Measurements from ENCODE around the gene SMIM15. TPM values are rescaled to one million over a fixed set of nuclear protein-coding genes. Genes with fewer than 3 reads are reported as not detected.

Gene SMIM15
- total RNA-seq, 4 donors from 2014 or later: 6.2 to 17.1 (median 10.4) TPM

DNA sequence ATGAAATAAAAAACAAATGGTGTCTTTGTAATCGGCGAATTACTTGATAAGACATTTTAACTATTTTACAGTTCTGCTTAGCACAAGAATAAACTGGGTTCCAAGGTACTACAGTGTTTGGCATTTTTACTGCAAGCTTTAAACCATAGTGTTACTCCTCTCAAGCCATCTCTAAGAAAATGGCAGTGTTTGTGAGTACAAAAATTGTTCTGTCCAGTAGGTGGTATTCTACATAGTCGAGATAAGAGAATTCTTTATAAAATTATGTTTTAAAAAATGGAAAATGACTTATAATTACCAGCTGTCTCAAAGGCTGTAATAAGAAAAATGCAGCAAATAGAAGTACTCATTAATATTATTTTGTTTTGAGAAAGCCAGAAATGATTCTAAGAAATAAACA, 3.2 kb downstream of the SMIM15 start:
- in situ Hi-C loops (cut with MboI; ENCODE audit: low sequenced_read_pairs in 4 of 4): loop anchor here in 2 of 4 donors (25.0 kb wide), 1 partner anchor 178 kb away; the partner anchor contains the start of gene ZSWIM6 (in 2 of the 2)
- Histone ChIP-seq H3K9me3 (no peaks in the 10 kb centered on the region), H3K36me3 (peaks cover 0 to 11% of the 10 kb centered on the region in 2 donors), H3K27me3 (no peaks in the 10 kb centered on the region), H3K4me1 (peaks cover 14 to 26% of the 10 kb centered on the region in 2 donors), H3K27ac (no peak overlapping the region), H3K4me3 (no peak overlapping the region)
- TF ChIP-seq, protein P1, sequence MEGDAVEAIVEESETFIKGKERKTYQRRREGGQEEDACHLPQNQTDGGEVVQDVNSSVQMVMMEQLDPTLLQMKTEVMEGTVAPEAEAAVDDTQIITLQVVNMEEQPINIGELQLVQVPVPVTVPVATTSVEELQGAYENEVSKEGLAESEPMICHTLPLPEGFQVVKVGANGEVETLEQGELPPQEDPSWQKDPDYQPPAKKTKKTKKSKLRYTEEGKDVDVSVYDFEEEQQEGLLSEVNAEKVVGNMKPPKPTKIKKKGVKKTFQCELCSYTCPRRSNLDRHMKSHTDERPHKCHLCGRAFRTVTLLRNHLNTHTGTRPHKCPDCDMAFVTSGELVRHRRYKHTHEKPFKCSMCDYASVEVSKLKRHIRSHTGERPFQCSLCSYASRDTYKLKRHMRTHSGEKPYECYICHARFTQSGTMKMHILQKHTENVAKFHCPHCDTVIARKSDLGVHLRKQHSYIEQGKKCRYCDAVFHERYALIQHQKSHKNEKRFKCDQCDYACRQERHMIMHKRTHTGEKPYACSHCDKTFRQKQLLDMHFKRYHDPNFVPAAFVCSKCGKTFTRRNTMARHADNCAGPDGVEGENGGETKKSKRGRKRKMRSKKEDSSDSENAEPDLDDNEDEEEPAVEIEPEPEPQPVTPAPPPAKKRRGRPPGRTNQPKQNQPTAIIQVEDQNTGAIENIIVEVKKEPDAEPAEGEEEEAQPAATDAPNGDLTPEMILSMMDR (IDR thresholded peaks at IDR 0.05 in 4 of 5, conservative IDR thresholded peaks at IDR 0.05 in 1 of 5): no peak
- TF ChIP-seq POLR2A (IDR thresholded peaks at IDR 0.05): no peak
- intact Hi-C loops (cut with DNase I; ENCODE audit: low total_unique reads): no loop called here
- DNase-seq (no peak), ATAC-seq (no peak)

- no peak for TF ChIP-seq POLR2A (IDR thresholded peaks at IDR 0.05)
- TF ChIP-seq, protein P1 (IDR thresholded peaks at IDR 0.05 in 4 of 5, conservative IDR thresholded peaks at IDR 0.05 in 1 of 5): no peak
- no peaks in the 10 kb centered on the region for H3K36me3 ChIP-seq
- H3K27me3 ChIP-seq: no peaks in the 10 kb centered on the region
- no peaks in the 10 kb centered on the region for H3K4me1 ChIP-seq
- no peak overlapping the region for H3K4me3 ChIP-seq
- intact Hi-C loops (cut with DNase I; ENCODE audit: low total_unique reads): no loop called here
- in situ Hi-C loops (cut with MboI; ENCODE audit: low sequenced_read_pairs in 4 of 4): loop anchor here in 2 of 4 donors (25.0 kb wide), 1 partner anchor 185 kb away; the partner anchor contains the start of gene ZSWIM6 (in 2 of the 2)
- H3K27ac ChIP-seq: no peak overlapping the region
- ATAC-seq (no peak), DNase-seq (no peak)
- H3K9me3 ChIP-seq: no peaks in the 10 kb centered on the region
These were observed 10.4 kb downstream of the SMIM15 start for GRCh38 chr5:61151893-61152292.

DNA sequence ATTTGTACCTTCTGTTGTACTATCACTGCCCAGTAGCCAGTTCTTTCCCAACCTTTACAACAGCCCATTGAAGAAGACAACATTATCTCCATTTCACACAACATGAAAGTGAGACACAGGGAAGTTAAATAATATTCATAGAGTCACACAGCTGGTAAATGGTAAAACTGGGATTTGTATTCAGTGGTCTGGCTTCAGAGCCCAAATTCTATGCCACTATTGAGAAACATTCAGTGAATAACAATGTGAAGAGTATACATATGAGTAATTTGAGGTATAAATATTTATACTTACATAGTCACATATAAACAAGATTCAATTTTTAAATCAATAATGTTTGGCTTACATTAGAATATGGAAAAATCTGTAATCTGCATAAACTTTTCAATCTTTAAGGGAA, 13.8 kb downstream of the SMIM15 start:
- no peak for TF ChIP-seq POLR2A (IDR thresholded peaks at IDR 0.05)
- TF ChIP-seq, protein P1 (IDR thresholded peaks at IDR 0.05 in 4 of 5, conservative IDR thresholded peaks at IDR 0.05 in 1 of 5): no peak

GRCh38 chr5:61142811-61143210, 19.5 kb downstream of the SMIM15 start:
- Histone ChIP-seq H3K4me1 (no peaks in the 10 kb centered on the region), H3K27me3 (no peaks in the 10 kb centered on the region), H3K36me3 (no peaks in the 10 kb centered on the region), H3K4me3 (no peak overlapping the region), H3K27ac (no peak overlapping the region), H3K9me3 (no peaks in the 10 kb centered on the region)
- TF ChIP-seq, protein P1 (IDR thresholded peaks at IDR 0.05 in 4 of 5, conservative IDR thresholded peaks at IDR 0.05 in 1 of 5): no peak
- TF ChIP-seq POLR2A (IDR thresholded peaks at IDR 0.05): no peak
- in situ Hi-C loops (cut with MboI; ENCODE audit: low sequenced_read_pairs in 4 of 4): no loop called here
- no peak for ATAC-seq
- intact Hi-C loops (cut with DNase I; ENCODE audit: low total_unique reads): no loop called here
- no peak for DNase-seq

More for the DNA sequence above, 13.8 kb downstream of the SMIM15 start:
- no peak for DNase-seq
- H3K4me3 ChIP-seq: no peak overlapping the region
- no peaks in the 10 kb centered on the region for H3K9me3 ChIP-seq
- no peaks in the 10 kb centered on the region for H3K27me3 ChIP-seq
- no peaks in the 10 kb centered on the region for H3K36me3 ChIP-seq
- no peaks in the 10 kb centered on the region for H3K4me1 ChIP-seq
- ATAC-seq: no peak
- intact Hi-C loops (cut with DNase I; ENCODE audit: low total_unique reads): no loop called here
- no peak overlapping the region for H3K27ac ChIP-seq
- in situ Hi-C loops (cut with MboI; ENCODE audit: low sequenced_read_pairs in 4 of 4): no loop called here

GRCh38 chr5:61142391-61142790, 19.9 kb downstream of the SMIM15 start:
- no peak for DNase-seq
- intact Hi-C loops (cut with DNase I; ENCODE audit: low total_unique reads) (no loop called here), in situ Hi-C loops (cut with MboI; ENCODE audit: low sequenced_read_pairs in 4 of 4) (no loop called here)
- Histone ChIP-seq H3K27me3 (no peaks in the 10 kb centered on the region), H3K9me3 (no peaks in the 10 kb centered on the region), H3K4me3 (no peak overlapping the region), H3K27ac (no peak overlapping the region), H3K36me3 (no peaks in the 10 kb centered on the region), H3K4me1 (no peaks in the 10 kb centered on the region)
- no peak for ATAC-seq
- TF ChIP-seq POLR2A (IDR thresholded peaks at IDR 0.05): no peak
- TF ChIP-seq, protein P1 (IDR thresholded peaks at IDR 0.05 in 4 of 5, conservative IDR thresholded peaks at IDR 0.05 in 1 of 5): no peak
